HG03280 (cell line): ENCODE measurements around the gene CFAP54.
"Not testable (repeated sequence)": the region's sequence is repeated elsewhere in the genome, so short reads cannot be mapped to it uniquely, and the experiment has no call there.

Experiments used
- ATAC-seq: cut with Tn5 transposase; IDR thresholded peaks from one replicate; pipeline ENCODE4 v1.9.1; 2021; ENCODE audit warnings: mild to moderate bottlenecking, moderate library complexity; ENCODE audit not compliant: unreplicated experiment

CFAP54 gene

DNA sequence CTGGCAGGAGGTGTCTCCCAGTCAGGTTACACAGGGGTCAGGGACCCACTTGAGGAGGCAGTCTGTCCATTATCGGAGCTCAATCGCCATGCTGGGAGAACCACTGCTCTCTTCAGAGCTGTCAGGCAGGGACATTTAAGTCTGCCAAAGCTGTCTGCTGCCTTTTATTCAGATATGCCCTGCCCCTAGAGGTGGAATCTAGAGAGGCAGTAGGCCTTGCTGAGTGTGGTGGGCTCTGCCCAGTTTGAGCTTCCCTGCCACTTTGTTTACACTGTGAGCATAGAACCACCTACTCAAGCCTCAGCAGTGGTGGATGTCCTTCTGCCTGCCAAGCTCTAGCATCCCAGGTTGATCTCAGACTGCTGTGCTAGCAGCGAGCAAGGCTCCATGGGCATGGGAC lies 115.0 kb downstream of the CFAP54 start:
- not testable (repeated sequence) for ATAC-seq

DNA sequence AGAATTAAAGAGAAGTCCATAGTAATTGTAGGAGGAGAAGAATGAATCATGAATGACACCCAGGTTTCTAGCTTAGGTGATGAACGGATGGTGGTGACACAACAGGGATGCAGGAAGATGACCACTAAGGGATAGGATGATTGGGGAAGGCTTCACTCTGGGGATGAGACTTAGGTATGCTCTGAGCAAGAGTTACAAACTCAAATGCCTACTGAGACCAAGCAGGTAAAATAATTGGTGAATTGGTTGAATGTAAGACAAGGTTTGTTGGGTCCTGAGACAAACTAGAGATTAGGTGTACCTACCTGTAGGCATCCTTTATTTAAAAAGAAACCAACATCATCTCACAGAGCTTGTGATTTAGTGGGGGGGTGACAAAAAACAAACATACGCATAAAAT lies 116.3 kb downstream of the CFAP54 start:
- no peak for ATAC-seq

DNA sequence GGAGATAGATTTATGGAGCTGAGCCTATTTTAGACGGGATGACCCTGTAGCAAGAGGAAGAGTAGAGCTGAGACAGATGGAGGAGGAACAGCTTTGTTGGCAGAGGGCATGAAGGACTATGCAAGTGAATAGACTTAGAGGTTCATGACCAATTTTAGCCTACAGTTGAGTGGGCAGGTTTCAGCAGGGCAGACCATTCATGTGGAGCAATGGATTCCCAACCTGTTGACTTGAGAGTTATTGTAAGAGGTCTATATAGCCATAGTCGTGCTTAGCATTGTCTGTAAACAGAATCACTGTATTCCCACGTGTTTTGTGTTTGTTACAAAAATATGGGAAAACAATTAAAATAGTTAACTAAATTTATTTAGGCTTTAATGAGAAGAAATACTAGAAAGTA lies 116.8 kb downstream of the CFAP54 start:
- ATAC-seq, result no peak

DNA sequence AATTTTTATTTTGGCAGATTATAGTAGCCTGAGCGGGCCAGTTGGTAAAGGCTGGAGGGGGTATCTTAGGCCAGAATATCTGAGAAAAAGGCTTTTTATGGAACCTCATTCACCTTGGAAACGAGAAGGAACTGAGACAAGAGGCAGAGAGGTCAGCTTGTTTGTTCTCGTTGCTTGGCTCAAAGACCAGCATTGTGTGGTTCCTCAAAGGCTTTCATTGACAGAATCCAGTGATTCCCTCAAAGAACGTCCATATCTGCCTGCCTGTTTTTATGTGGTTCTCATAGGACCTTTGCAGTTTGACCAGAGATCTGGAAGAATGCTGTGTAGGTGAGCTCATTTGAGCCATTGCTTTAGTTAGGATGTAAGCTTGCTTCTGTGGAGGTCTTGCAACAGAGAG lies 117.3 kb downstream of the CFAP54 start:
- ATAC-seq, result no peak

DNA sequence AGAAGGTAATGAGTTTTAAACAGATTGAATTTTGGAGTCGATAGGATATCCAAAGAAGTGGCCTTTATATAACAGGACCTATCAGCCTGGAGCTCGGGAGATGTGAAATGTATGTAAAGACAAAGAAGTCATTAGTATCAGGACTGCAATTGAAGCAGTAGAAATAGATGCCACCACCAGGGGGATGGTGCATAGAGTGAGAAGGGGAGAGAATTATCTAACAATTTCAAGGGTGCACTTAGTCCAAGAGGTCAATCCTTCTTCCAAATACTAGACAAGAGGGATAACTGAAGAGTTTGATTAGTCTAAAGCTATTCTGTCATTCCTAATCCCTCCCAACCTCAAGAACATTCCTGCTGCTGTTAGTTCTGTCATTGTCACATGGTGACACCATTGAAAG lies 127.8 kb downstream of the CFAP54 start:
- ATAC-seq, result no peak

DNA sequence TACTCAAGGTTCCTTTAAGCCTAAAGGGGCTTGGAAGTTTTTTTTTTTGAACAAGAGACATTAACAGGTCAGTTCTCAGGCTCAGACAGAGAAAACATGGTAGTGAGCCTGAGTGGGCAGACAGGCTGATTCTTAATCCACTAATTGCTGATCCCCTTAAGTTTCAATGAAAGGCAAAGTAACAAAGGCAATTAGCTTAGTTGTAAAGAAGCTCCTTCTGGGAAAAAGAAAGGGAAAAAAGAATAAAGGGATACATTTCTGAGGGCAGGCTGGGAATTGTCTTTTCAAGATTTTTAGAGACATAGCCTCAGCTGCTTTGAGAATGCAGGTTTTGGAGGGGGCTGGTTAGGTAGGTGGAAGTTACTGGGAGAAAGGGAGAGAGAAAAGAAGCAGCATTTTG lies 133.8 kb downstream of the CFAP54 start:
- no peak for ATAC-seq

DNA sequence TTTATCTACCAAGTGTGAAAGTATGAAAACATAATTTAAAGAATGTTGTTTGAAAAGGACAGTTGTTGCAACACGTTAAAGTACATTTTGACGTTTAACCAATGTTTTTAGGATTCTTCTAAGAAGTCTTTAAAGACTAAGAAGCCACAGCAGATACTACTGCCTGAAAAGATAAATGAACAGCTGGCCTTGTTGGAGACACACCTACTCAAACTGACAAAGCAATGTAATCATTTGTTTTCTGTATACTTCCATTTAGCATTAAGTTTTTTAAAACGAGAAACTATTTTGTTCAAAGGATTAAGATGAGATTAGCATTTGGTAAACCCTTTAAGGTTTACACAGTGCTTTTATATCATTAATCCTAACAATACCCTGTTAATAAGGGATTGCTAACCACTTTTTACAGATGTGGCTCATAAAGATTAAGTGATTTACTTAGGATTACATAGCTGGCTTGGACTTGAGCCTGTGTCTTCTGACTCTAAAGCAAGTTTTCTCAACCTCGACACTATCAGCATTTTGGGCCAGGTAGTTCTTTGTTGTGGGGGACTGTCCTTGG lies 134.4 kb downstream of the CFAP54 start:
- no peak for ATAC-seq

DNA sequence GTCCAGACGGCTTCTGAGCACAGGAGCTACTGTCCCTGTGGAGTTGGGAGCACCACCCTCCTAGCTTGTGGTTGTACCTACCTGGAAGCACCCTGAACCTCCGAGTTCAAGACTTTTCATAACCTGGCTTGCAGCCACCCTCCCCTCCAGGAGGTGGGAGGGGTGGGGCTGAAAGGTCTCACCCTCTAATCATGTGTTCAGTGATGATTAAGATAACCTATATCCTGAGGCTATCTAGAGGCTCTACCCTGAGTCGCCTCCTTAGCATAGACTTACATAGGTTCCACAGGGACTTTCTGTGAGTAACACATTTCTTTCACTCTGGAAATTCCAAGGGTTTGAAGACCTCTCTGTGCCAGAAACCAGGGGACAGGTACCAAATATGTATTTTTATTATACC lies 146.5 kb downstream of the CFAP54 start:
- no peak for ATAC-seq

DNA sequence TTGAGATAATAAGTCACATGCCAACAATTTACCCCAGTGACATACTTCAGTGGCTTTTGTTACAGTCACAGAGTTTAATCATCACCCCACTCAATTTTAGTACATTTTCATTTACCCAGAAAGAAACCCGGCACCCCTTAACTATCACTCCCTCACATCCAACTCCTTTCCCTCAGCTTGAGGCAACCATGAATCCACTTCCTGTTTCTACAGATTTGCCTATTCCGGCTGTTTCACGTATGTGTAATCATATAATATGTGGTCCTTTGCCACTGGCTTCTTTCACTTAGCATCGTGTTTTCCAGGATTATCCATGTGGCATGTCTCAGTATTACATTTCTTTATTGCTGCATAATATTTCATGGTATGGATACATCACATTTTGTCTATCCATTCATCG lies 147.5 kb downstream of the CFAP54 start:
- no peak for ATAC-seq

DNA sequence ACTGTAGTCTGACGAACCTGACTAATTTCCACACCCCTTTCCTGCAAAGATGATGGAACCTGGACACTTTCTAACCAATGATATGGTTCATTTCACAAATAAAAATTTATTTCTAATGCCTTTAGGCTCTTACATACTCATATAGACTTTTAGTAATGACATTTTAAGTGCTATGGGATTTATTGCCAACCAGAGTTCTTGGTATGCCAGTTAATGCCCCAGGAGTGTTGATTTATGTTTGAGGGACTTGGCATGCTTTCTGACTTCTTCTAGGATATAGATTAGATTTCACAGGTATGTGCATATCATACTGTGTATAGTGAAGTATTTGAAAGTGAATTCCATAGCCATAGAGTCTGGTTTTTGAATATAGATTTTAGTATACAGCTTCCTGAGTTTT lies 159.5 kb downstream of the CFAP54 start:
- no peak for ATAC-seq

DNA sequence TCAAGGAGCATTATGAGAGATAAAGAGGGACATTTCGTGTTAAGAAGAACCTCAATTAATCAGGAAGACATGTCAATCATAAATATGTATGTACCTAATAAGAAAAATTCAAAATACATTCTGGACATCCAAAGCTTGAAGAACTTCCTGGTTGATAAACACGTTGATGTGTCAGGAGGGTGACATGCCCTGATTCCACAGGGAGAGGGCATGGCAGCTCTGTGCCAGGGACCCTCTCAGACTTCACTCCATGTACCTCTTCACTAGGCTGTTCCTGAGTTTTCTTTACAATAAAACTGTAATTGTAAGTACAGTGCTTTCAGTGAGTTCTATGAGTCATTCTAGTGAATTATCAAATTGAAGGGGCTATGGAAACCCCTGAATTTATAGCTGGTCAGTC lies 163.5 kb downstream of the CFAP54 start:
- no peak for ATAC-seq

DNA sequence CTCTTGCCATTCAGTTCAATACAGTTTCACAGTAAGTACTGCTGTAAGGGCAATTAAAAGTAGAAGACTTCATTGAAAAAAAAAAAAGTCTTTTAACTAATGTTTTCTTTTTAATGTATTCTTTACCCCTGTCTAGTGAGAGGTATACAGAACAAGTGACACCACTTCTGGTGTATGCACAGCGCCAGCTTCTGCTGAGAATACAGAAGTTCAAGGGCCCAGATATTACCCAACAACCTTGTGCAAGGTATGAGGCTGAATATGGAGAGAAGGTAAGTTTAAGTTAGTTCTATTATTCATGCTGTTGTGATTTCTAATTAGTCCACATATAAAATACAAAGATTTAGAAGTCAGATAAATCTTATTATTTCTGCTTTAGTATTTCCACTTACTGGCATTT lies 168.7 kb downstream of the CFAP54 start:
- ATAC-seq, result no peak

DNA sequence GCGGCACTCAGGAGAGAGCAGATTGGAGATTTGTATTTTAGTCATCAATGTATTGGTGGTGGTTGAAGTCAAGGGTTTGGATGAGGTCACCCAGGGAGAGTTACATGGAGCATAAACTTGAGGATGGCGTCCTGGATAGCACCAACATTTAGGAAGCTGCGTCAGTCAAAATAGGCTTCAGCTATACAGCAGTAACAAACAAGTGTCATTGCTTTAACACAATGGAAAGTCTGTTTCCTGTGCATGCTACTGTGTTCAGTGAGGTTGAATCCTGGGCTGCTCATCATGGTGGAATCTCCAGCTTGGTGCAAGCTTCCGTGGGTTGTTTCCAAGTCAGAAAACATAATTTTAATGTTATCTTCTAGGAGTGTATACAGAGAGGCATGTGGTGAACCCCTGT lies 180.4 kb downstream of the CFAP54 start:
- no peak for ATAC-seq

DNA sequence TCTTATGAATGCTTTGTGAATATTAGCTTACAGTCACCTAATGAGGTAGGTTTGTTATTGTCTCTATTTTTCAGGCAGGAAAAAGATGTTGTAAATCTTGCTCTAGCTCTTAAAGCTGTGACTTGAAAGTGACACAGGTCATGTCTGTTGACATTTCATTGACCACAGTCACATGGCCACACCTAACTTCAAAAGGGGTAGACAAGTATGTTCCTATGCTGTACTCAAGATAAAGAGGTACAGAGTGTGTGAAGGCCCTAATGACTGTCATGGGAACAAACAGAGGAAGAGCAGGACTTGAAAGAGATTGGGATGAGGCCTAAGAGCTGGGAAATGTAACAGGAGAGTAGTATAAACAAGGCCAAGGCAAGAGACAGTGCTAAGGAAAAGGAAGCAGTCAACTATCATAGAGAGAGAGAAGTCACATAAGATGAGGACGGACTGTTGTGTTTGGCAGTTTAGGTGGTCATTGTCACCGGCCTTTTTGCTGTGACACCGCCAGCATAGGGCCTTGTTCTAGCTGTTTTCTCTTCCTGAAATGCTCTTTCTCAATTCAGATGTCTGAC lies 181.0 kb downstream of the CFAP54 start:
- ATAC-seq, result no peak

DNA sequence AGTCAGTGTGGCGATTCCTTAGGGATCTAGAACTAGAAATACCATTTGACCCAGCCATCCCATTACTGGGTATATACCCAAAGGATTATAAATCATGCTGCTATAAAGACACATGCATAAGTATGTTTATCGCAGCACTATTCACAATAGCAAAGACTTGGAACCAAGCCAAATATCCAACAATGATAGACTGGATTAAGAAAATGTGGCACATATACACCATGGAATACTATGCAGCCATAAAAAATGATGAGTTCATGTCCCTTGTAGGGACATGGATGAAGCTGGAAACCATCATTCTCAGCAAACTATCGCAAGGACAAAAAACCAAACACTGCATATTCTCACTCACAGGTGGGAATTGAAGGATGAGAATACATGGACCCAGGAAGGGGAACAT lies 186.1 kb downstream of the CFAP54 start:
- not testable (repeated sequence) for ATAC-seq

DNA sequence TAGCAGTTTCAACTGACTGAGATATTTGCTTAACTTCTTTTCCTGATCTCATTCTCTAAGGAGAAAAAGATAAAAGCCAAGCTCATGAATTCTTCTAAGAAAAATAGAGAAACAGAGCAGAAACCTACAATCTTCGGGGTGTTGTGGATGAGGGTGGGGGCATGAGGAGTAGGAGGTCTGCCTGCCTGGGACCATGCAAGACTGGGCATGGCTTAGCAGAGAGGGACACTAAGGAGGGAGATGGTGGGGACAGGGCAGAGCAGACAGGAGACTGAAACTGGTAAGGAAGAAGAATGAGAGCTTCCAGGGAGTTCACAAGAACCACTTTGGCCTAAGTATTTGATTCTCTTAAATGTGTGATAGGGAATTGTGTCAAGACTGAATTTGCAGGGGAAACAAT lies 188.0 kb downstream of the CFAP54 start:
- no peak for ATAC-seq

DNA sequence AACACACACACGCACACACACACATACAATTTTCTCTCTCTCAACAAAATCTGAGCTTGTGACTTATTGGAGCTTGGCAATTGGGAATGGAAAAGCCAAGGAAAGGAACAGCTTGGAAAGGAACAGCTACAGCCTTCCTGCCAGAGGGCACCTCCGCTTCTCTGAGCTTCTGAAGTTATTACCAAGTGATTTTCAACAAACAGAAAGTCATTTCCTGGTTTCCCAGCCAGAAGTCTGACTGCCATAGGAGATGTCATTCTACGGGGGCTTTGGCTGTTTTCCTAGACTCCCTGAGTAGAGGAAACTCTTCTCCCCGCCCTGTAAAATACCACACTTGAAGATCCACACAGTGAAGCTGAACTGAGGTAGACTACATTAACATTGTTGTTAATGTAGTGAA lies 198.3 kb downstream of the CFAP54 start:
- no peak for ATAC-seq

DNA sequence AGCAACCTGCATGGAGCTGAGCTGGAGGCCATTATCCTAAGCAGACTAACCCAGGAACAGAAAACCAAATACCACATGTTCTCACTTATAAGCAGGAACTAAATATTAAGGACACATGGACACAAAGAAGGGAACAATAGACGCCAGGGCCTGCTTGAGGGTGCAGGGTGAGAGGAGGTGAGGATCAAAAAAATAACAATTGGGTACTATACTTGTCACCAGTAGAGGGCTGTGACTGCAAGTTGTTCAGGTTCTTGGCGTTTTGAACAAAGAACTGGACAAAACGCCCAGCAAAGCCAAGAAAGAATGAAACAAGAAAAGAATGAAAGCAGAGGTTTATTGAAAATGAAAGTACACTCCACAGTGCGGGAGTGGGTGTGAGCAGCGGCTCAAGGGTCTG lies 209.1 kb downstream of the CFAP54 start:
- ATAC-seq, result no peak

DNA sequence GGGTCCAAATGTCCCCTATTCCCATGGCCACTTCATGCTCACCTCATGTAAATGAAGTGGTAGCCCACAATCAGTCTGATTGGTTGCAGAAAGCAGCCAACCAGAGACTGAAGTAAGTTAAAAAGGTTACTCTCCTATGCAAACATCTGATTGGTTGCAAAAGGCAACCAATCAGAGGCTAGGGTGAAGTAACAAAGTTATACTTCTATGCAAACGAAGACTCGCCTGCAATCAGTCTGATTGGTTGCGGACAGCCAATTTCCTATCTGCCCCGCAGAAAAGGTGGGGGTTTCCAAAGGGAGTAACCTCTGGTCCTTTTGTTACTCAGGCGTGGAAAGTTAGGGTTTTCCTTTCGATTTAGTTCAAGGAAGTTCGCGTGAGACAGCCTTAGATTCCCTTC lies 209.6 kb downstream of the CFAP54 start:
- ATAC-seq, result no peak

DNA sequence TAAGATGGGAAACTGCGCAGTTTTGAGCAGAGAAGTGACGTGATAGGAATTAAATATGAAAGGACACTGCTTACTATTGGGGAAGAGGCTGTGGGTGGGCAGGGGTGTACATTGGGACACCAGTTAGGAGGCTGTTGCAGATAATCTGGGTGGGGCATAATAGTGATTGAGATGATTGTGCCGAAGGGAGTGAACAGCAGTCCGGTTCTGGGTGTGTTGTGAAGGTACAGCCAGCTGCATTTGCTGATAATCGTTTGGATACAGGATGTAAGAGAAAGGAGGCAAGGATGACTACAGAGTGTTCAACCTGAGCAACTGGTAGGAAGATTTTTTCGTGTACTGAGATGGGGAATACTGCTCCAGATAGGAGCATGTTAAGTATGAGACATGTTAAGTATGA lies 212.5 kb downstream of the CFAP54 start:
- ATAC-seq, result no peak

DNA sequence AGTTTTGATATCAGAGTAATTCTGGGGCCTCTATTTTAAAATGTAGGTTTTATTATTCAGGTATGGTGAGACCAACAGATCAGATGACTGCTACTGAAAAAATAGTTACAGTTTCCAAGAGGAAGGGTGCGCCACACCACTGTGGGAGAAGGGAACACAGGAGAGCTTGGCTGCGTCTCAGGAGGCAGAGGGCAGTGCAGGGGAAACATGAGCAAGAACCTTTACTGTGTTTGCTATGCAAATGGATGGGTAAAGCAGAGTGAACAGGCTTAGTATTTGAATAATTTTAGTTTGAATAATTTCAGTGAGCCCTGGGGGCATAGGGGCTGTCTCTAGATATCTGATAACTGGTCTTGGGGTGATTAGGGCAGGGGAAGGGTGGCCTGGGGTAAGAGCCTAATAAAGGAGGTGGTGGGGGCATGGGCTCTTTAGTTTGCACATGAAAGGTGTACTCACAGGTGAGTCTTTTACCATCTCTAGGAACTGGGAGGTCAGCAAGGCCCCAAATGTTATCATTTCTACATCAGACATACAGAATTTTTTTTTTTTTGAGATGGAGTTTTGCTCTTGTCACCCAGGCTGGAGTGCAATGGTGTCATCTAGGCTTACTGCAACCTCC lies 220.9 kb downstream of the CFAP54 start:
- ATAC-seq, result no peak

DNA sequence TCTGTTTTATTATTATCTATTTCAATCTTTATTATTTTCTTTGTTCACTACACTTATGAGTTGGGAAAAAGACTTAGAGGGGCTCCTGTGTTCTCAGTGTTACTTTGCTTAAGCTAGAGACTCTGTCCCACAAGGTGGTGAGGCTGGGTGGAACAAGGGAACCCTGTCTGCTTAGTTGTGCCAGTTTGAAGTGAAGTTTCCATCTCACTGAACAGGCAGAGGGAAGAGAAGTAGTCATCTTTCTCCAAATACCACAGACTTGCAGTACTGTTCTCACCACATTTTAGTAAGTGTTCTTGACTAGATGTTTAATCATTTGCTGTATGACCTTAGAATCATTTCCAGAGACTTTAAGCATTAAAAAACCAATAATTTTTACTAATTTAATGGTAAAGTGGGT lies 222.0 kb downstream of the CFAP54 start:
- ATAC-seq, result no peak

DNA sequence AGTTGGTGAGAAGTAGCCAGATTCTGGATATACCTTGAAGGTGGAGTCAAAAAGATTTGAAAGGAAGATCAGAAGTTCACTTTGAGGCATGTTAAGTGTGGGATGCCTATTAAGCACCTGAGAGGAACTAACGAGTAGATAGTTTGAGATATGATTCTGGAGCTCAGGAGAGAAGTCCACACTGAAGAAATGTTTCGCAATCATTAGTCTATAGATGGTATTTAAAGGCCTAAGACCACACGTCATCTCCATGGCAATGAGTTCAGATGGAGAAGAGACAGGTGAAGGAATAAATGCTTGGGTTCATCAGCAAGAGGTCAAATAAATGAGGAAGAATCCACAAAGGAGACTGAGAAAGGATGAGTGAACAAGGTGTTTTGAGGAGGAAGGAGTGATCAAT lies 224.8 kb downstream of the CFAP54 start:
- ATAC-seq, result no peak
